Ishikawa (cell line): ENCODE data around the gene FLOT2.

ENCODE experiments used
- EGR1 ChIP-seq: IDR thresholded peaks from 2 replicates; pipeline ENCODE4 v1.6.1; 2012
- EP300 ChIP-seq: IDR thresholded peaks from 2 replicates; pipeline ENCODE4 v1.6.1; 2012; ENCODE audit warnings: borderline replicate concordance
- FOXM1 ChIP-seq: IDR thresholded peaks from 2 replicates; pipeline ENCODE4 v1.6.1; 2012; ENCODE audit warnings: low read depth, borderline replicate concordance
- NFIC ChIP-seq: IDR thresholded peaks from 2 replicates; pipeline ENCODE4 v1.6.1; 2012
- TAF1 ChIP-seq: IDR thresholded peaks from 2 replicates; pipeline ENCODE4 v1.6.1; 2012; ENCODE audit warnings: low read depth, mild to moderate bottlenecking
- TCF12 ChIP-seq: IDR thresholded peaks from 2 replicates; pipeline ENCODE4 v1.6.1; 2012; ENCODE audit warnings: low read depth
- TF ChIP-seq, protein P1 (sequence below): IDR thresholded peaks from 2 replicates; pipeline ENCODE4 v1.6.1; 2012; ENCODE audit warnings: low read depth, mild to moderate bottlenecking
- TF ChIP-seq, protein P2 (sequence below): IDR thresholded peaks from 2 replicates; pipeline ENCODE4 v1.6.1; 2012

DNA sequence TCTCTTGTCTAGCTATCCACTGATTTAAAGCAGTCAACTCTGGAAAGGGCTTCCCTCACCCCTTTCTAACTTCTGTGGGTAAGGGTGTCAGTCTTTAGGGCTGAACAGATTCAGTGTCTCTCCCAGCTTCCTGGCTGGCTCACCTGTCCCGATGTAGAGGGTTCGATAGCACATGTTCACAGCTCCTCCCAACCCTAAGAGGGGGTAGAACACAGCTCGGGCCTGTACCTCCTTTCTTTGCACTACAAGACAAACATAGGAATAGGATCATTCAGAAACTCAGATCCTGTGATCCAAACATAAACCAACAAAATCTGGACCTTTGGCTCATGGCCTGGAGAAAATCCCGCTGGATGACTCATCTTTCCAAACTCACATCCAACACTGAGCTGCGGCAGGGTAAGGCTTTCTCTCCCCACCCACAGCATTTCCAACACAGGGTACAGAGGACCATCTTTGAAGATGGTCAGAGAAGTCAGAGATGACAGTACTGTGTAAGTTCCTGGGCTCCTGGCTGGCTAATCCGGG lies 11.2 kb upstream of the FLOT2 start:
- TF ChIP-seq TCF12 (no peak), EP300 (no peak), TAF1 (no peak), FOXM1 (no peak), EGR1 (no peak), NFIC (no peak)
- TF ChIP-seq, protein P1, sequence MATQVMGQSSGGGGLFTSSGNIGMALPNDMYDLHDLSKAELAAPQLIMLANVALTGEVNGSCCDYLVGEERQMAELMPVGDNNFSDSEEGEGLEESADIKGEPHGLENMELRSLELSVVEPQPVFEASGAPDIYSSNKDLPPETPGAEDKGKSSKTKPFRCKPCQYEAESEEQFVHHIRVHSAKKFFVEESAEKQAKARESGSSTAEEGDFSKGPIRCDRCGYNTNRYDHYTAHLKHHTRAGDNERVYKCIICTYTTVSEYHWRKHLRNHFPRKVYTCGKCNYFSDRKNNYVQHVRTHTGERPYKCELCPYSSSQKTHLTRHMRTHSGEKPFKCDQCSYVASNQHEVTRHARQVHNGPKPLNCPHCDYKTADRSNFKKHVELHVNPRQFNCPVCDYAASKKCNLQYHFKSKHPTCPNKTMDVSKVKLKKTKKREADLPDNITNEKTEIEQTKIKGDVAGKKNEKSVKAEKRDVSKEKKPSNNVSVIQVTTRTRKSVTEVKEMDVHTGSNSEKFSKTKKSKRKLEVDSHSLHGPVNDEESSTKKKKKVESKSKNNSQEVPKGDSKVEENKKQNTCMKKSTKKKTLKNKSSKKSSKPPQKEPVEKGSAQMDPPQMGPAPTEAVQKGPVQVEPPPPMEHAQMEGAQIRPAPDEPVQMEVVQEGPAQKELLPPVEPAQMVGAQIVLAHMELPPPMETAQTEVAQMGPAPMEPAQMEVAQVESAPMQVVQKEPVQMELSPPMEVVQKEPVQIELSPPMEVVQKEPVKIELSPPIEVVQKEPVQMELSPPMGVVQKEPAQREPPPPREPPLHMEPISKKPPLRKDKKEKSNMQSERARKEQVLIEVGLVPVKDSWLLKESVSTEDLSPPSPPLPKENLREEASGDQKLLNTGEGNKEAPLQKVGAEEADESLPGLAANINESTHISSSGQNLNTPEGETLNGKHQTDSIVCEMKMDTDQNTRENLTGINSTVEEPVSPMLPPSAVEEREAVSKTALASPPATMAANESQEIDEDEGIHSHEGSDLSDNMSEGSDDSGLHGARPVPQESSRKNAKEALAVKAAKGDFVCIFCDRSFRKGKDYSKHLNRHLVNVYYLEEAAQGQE, result no peak
- TF ChIP-seq, protein P2, sequence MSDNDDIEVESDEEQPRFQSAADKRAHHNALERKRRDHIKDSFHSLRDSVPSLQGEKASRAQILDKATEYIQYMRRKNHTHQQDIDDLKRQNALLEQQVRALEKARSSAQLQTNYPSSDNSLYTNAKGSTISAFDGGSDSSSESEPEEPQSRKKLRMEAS, result no peak
